HepG2 (cell line): Measurements from ENCODE around the gene STX1B. TPM values are rescaled to one million over a fixed set of nuclear protein-coding genes. Genes with fewer than 3 reads are reported as not detected.

Source experiments
- E2F2 ChIP-seq: sonication (generic); formaldehyde crosslinking; IDR thresholded peaks from 2 replicates; pipeline ENCODE4 v1.4.0; 2020; ENCODE audit warnings: missing genetic modification reagents, borderline replicate concordance
- ZNF160 ChIP-seq: sonication (generic); formaldehyde crosslinking; IDR thresholded peaks from 2 replicates; pipeline ENCODE4 v1.8.0; 2022; ENCODE audit warnings: mild to moderate bottlenecking, inconsistent platforms, missing genetic modification reagents
- ZNF281 ChIP-seq: sonication (generic); formaldehyde crosslinking; IDR thresholded peaks from 2 replicates; pipeline ENCODE4 v1.4.0; 2020; ENCODE audit warnings: missing genetic modification reagents, borderline replicate concordance
- polyA plus RNA-seq, 8 experiments: library from polyadenylated mRNA; depleted of rRNA in 3 of 8; stranded (reverse) in 7 of 8; unstranded in 1 of 8; fragments of >200 nt; fragmentation: Illumina TruSeq in 4 of 8; extraction: Trizol in 4 of 8; gene quantifications; 2 replicates each; pipeline versions ENCODE4 v1.2.1 to v1.2.3, GENCODE V29; 2011 to 2016; ENCODE audit warnings: low read depth in 4 of 8, missing spikeins in 1 of 8, mixed read lengths in 1 of 8; ENCODE audit not compliant: insufficient read depth in 1 of 8
- total RNA-seq, 5 experiments: library from RNA; depleted of rRNA; stranded (reverse); fragments of >200 nt; fragmentation: Illumina TruSeq; extraction: Trizol; gene quantifications; 2 replicates each; pipeline ENCODE4 v1.2.3, GENCODE V29; 2016; ENCODE audit warnings: low read depth in 1 of 5
- TF ChIP-seq, protein P1 (sequence below): sonication (generic); formaldehyde crosslinking; IDR thresholded peaks from 2 replicates; pipeline ENCODE4 v1.5.0; 2020; ENCODE audit warnings: mild to moderate bottlenecking, missing genetic modification reagents, borderline replicate concordance

Gene STX1B
- total and polyA plus RNA-seq, 2 of the 13 experiments (the other 11 are each of a cell fraction or from before 2014, with no cell fraction given): 2.1 to 3.0 TPM

DNA sequence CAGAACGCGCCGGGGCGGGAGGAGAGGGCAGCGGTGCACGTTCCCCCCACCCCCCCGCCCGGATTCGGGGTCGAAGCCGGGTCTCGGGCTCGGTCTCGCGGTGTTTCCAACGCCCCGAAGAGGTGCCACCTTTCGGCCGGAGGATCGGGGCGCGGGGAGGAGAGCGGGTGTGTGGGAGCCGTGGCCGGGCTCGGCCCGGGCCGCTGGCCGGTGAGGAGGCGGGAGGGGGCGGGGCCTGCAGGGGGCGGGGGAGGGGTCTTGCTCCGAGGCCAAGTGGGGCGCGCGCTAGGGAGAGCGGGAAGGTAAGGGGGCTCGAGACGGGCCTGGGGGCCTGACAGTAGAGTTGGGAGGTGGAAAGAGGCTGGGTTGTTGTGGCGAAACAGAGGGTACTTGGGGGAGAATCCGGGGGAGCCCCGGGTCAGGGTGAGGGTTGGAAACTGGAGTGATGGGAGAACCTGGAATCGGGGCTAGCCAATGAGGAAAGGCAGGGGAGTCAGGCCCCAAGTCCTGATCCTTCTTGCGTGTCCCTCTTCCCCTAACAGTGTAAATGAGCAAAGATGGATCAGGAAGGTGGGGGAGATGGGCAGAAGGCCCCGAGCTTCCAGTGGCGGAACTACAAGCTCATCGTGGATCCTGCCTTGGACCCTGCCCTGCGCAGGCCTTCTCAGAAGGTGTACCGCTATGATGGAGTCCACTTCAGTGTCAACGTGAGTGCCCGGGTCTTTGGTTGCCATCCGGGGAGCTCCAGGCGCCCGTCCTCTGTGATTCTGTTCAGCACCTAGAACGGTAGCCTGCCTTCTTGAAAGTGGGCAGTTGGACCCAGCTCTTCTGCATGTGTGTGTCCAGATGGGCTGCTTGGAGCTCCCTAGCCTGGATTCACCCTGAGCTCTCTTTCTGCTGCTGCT, 52.0 kb downstream of the STX1B start (continued):
- TF ChIP-seq E2F2 (CRISPR knock-in tag) (no peak), ZNF160 (CRISPR knock-in tag) (peak; percentile 50; the same call in 1 of the 2 replicates), ZNF281 (0 out of 2 replicates have a peak, but pooled peaks have one; percentile 13)
- TF ChIP-seq, protein P1, sequence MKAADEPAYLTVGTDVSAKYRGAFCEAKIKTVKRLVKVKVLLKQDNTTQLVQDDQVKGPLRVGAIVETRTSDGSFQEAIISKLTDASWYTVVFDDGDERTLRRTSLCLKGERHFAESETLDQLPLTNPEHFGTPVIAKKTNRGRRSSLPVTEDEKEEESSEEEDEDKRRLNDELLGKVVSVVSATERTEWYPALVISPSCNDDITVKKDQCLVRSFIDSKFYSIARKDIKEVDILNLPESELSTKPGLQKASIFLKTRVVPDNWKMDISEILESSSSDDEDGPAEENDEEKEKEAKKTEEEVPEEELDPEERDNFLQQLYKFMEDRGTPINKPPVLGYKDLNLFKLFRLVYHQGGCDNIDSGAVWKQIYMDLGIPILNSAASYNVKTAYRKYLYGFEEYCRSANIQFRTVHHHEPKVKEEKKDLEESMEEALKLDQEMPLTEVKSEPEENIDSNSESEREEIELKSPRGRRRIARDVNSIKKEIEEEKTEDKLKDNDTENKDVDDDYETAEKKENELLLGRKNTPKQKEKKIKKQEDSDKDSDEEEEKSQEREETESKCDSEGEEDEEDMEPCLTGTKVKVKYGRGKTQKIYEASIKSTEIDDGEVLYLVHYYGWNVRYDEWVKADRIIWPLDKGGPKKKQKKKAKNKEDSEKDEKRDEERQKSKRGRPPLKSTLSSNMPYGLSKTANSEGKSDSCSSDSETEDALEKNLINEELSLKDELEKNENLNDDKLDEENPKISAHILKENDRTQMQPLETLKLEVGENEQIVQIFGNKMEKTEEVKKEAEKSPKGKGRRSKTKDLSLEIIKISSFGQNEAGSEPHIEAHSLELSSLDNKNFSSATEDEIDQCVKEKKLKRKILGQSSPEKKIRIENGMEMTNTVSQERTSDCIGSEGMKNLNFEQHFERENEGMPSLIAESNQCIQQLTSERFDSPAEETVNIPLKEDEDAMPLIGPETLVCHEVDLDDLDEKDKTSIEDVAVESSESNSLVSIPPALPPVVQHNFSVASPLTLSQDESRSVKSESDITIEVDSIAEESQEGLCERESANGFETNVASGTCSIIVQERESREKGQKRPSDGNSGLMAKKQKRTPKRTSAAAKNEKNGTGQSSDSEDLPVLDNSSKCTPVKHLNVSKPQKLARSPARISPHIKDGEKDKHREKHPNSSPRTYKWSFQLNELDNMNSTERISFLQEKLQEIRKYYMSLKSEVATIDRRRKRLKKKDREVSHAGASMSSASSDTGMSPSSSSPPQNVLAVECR: 0 out of 2 replicates have a peak, but pooled peaks have one; percentile 29
